ENCODE measurements around the gene LYRM2.

DNA sequence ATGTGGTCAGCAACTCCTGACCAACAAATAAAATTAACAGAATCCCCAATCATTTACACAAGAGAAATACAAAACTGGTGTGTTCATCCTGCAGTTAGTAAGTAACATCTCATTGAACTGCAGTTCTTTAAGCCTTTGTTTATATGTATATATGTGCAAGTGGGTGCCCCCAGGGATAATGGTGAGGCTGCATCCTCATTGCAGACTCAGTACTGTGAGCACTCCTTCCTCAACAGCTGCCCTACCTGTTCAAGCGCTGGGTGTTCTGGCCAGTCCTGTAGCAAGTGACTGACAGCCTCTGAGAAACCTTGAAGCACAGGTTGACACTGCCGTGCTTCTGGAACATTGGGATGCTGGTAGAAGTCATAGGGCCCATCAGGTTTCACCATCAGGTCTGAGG lies 49.8 kb upstream of the LYRM2 start:
- TF ChIP-seq, protein P1, sequence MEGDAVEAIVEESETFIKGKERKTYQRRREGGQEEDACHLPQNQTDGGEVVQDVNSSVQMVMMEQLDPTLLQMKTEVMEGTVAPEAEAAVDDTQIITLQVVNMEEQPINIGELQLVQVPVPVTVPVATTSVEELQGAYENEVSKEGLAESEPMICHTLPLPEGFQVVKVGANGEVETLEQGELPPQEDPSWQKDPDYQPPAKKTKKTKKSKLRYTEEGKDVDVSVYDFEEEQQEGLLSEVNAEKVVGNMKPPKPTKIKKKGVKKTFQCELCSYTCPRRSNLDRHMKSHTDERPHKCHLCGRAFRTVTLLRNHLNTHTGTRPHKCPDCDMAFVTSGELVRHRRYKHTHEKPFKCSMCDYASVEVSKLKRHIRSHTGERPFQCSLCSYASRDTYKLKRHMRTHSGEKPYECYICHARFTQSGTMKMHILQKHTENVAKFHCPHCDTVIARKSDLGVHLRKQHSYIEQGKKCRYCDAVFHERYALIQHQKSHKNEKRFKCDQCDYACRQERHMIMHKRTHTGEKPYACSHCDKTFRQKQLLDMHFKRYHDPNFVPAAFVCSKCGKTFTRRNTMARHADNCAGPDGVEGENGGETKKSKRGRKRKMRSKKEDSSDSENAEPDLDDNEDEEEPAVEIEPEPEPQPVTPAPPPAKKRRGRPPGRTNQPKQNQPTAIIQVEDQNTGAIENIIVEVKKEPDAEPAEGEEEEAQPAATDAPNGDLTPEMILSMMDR (IDR thresholded peaks at IDR 0.05) = no peak
- no peak for TF ChIP-seq POLR2AphosphoS5 (IDR thresholded peaks at IDR 0.05)
- no peak for TF ChIP-seq POLR2A (IDR thresholded peaks at IDR 0.05)
- TF ChIP-seq EP300 (IDR thresholded peaks at IDR 0.05) = no peak
